NCI-H146 treated with DMSO at 0.1 percent for 48 hours (cell line): ENCODE measurements around the gene GRAMD4.

ENCODE experiments used
- DNase-seq: peaks from one replicate; lab custom pipeline; 2025; ENCODE audit not compliant: unreplicated experiment; lab: John Stamatoyannopoulos, UW

The GRAMD4 gene

GRCh38 chr22:46667245-46667623 is 47.0 kb downstream of the GRAMD4 start:
- DNase-seq, result no peak

- DNase-seq, result no peak
Measured at GRCh38 chr22:46668116-46668515, 47.9 kb downstream of the GRAMD4 start.

- DNase-seq, result no peak
Measured at GRCh38 chr22:46669201-46669600, 49.0 kb downstream of the GRAMD4 start.

GRCh38 chr22:46671824-46672432 is 51.7 kb downstream of the GRAMD4 start:
- DNase-seq, result no peak

- no peak for DNase-seq
Measured at GRCh38 chr22:46672731-46673130, 52.5 kb downstream of the GRAMD4 start.

- no peak for DNase-seq
Measured at GRCh38 chr22:46673205-46673604, 53.0 kb downstream of the GRAMD4 start.

- peak; percentile 24 for DNase-seq
Measured at GRCh38 chr22:46673662-46674236, 53.6 kb downstream of the GRAMD4 start.

GRCh38 chr22:46674367-46674781 is 54.2 kb downstream of the GRAMD4 start:
- no peak for DNase-seq

GRCh38 chr22:46674906-46675305 is 54.7 kb downstream of the GRAMD4 start:
- DNase-seq, result no peak

- DNase-seq, result no peak
Measured at GRCh38 chr22:46675479-46675878, 55.3 kb downstream of the GRAMD4 start.

GRCh38 chr22:46675938-46676337 is 55.8 kb downstream of the GRAMD4 start:
- no peak for DNase-seq

GRCh38 chr22:46676479-46676878 is 56.3 kb downstream of the GRAMD4 start:
- no peak for DNase-seq

- DNase-seq, result no peak
Measured at GRCh38 chr22:46676881-46677280, 56.7 kb downstream of the GRAMD4 start.

GRCh38 chr22:46677323-46678002 is 57.3 kb downstream of the GRAMD4 start:
- no peak for DNase-seq

GRCh38 chr22:46678003-46678657 is 57.9 kb downstream of the GRAMD4 start:
- DNase-seq, result no peak

- DNase-seq, result no peak
Measured at GRCh38 chr22:46678785-46679700, 58.9 kb downstream of the GRAMD4 start.

GRCh38 chr22:46679706-46680269 is 59.6 kb downstream of the GRAMD4 start:
- DNase-seq, result no peak

GRCh38 chr22:46681010-46681409 is 60.8 kb downstream of the GRAMD4 start:
- DNase-seq, result no peak

GRCh38 chr22:46682011-46682731 is 62.0 kb downstream of the GRAMD4 start:
- DNase-seq, result no peak

GRCh38 chr22:46684706-46685105 is 64.5 kb downstream of the GRAMD4 start:
- no peak for DNase-seq
